CD4-positive, alpha-beta T cell treated with Interleukin-4 for 4 hours (primary cell): ENCODE data around the gene KAZN.
A peak's percentile ranks its signal among the peaks of the same experiment; 100 is the strongest.

Source experiments
- DNase-seq: peaks from one replicate; pipeline ENCODE4 v3.0.0-alpha.2; 2020

Gene KAZN

DNA sequence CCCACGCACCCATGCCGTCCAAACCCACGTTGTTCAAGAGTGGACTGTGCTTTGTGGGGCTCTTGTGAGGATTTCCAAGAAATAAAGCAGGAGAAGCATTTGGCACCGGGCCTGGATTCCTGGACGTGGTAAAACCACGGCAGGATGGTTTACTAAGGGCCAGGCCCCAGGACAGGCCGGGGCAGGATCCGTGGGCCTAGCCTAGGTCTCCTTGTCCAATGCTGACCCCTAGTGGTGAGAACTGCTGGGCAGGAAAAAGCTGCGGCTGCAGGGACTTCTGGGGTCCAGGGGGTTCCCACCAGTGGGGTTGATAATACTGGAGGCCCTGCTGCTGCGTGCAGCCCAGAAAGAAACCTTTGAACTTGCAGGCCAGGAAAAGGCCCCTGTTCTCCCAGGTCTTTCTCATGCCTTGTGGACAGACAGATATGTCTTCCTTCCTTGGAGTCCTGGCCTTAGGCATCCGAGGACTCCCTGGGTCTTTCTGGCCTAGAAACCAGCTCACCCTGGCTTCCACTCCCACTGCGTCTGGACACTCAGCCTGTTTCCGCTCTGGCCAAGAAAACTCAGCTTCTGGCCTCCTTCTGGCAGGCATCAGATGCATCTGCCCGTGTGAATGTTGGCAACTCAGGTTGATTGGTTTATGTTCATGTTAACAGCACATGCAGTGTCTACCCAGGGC is 448.1 kb downstream of the KAZN start:
- peak; percentile 5 for DNase-seq

- DNase-seq, result no peak
These were observed 448.8 kb downstream of the KAZN start for GRCh38 chr1:15047237-15047636.

- no peak for DNase-seq
These were observed 450.0 kb downstream of the KAZN start for GRCh38 chr1:15048437-15048980.

DNA sequence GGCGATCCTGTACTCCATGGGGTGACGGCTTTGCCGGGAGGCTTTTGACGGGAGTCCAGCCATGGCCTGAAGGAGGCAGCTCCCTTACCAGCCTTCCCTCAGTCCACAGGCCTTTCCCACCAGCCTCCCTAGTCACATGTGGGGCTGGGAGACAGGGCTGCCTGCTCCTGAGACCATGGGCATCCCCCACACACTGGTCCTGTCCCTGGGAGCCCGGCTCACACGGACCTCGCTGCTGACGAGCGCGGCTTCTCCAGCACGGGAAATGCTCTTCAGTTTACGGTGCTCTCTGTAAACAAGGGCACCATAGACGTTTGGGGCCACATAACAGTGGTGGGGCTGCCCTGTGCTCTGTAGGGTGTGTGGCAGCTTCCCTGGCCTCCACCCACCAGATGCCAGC is 450.6 kb downstream of the KAZN start:
- DNase-seq, result no peak

DNA sequence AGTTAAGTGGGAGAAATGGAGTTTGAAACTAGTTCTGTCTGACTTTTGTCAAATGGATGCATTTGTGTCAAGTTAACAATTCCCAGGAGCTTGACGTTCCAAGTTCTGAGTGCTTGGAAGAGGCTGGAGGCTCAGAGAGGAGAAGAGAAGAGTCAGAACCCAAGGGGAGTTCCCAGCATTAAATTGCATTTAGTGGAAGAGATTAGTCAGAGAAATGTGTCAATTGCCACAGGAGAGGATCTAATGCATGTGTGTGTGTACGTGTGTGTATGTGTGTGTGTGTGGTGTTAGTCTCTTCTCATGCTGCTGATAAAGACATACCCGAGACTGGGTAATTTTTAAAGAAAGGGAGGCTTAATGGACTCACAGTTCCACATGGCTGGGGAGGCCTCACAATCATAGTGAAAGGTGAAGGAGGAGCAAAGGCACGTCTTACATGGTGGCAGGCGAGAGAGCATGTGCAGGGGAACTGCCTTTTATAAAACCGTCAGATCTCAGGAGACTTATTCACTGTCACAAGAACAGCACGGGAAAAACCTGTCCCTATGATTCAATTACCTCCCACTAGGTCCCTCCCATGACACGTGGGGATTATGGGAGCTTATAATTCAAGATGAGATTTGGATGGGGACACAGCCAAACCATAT is 453.5 kb downstream of the KAZN start:
- no peak for DNase-seq

GRCh38 chr1:15053153-15053552 is 454.7 kb downstream of the KAZN start:
- no peak for DNase-seq

- no peak for DNase-seq
These were observed 457.4 kb downstream of the KAZN start for GRCh38 chr1:15055736-15056415.

DNA sequence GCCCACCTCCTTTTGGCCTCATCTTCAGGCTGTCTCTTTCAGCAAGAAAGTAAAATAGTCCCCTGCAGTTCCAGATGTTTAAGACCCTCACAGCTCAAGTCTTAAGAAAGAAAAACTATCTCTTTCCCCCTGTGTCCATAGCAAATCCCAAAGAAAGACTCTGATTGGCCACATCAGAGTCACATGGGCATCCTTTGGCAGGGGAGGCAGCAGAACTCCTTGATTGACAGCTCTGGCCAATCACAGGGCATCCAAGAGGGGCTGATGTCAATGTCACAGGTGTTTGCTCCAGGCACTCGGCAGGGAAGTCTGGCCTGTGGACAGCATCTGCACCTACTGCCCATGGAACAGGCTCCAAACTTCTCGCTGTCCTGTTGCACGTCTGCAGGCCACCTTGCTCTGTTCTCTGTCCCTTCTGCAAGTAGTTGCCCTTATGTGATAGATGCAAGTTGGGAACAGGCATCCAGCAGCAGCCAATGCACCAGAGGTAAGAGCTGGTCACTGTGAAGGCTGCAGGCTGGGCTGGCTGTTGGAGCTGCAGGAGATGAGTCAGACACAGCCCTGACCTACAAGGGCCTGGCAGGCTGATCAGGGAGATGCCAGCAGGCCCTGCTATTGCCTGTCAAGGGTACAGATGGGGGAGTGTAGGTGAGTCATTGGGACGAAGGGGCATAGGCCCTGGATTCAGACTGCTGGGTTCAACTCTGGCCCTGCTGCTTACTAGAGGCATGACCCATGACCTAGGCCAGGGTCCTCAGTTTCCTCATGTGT is 458.2 kb downstream of the KAZN start:
- no peak for DNase-seq

- DNase-seq, result no peak
These were observed 459.3 kb downstream of the KAZN start for GRCh38 chr1:15057834-15058233.

- no peak for DNase-seq
These were observed 459.8 kb downstream of the KAZN start for GRCh38 chr1:15058261-15058660.

GRCh38 chr1:15060104-15060503 is 461.6 kb downstream of the KAZN start:
- DNase-seq, result no peak

GRCh38 chr1:15062479-15063099 is 464.1 kb downstream of the KAZN start:
- DNase-seq, result no peak

DNA sequence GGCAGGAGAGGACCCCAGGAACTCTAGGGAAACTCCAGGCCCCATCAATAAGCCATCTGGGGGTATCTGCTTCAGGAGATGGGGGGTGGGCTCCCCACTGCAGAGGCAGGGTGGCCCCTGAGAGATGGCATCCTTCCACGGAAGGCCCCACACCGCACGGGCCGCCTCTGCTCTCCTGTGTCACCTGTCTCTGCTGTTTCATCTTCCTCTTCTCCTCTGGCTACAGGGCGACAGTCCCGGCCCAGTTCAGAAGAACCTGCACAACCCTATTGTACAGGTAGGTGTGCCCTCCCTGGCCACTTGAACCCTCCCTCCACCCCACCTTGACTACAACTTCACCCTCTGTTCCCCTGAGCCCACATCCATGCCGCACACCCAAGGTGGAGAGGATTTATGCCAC is 464.9 kb downstream of the KAZN start:
- DNase-seq, result no peak

GRCh38 chr1:15063783-15064182 is 465.3 kb downstream of the KAZN start:
- no peak for DNase-seq

GRCh38 chr1:15064217-15064929 is 465.9 kb downstream of the KAZN start:
- DNase-seq, result no peak

GRCh38 chr1:15065291-15065690 is 466.8 kb downstream of the KAZN start:
- no peak for DNase-seq

- no peak for DNase-seq
These were observed 467.3 kb downstream of the KAZN start for GRCh38 chr1:15065736-15066135.

GRCh38 chr1:15066191-15066590 is 467.7 kb downstream of the KAZN start:
- no peak for DNase-seq

DNA sequence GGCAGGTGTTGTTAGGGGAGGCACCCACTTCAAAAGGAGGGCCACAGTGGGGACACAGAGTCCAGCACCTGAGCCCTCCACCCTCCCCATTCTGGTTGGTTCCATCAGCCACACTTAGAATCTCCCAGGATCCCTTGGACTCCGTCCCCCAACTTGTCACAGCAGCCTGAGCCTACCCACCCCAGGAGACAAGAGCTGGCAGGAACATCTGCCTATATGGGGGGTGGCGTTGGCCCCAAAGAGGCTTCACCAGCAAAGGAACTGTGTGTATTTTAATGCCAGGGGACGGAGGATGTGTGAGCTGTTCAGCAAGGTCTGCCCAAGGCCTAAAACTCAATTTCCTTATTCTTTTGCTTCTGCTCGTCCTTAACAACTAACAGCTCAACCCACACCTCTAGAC is 468.7 kb downstream of the KAZN start:
- no peak for DNase-seq

DNA sequence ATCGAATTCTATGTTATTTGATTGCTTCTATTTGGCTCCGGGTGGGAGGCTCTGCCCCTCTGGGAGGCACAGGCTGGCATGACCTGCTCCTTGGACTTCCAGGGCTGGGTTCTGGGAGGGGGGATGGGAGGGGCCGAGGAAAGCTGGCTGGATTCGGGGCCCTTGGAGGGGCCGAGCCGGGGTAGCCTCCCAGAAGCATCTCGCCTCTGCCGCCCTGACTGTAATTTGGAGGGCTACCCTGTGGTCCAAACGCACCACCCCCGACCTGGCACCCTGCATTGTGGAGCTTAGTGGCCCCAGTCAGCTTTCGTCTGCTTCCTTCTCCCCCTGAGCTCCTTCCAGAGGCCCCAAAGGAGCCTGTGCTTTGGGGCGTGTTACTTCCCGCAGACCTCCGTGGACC is 469.7 kb downstream of the KAZN start:
- DNase-seq, result no peak

DNA sequence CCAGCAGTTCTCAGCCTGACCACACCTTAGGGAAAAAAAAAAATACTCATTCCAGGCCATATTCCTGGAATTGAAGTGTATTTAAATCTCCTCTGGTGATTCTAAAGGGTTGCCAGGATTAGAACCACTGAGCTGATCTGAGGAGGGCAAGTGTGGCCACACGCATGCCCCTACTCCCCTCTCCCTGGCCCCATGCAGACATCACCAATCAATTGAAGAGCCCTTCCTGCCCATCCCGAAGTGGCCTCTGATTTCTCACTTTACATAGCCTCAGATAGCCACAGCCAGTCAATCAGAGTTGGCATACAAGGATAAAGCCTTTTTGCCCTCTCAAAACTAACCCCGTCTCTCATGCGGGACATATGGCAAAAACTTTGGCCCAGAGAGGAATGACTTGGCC is 470.5 kb downstream of the KAZN start:
- DNase-seq, result no peak

DNA sequence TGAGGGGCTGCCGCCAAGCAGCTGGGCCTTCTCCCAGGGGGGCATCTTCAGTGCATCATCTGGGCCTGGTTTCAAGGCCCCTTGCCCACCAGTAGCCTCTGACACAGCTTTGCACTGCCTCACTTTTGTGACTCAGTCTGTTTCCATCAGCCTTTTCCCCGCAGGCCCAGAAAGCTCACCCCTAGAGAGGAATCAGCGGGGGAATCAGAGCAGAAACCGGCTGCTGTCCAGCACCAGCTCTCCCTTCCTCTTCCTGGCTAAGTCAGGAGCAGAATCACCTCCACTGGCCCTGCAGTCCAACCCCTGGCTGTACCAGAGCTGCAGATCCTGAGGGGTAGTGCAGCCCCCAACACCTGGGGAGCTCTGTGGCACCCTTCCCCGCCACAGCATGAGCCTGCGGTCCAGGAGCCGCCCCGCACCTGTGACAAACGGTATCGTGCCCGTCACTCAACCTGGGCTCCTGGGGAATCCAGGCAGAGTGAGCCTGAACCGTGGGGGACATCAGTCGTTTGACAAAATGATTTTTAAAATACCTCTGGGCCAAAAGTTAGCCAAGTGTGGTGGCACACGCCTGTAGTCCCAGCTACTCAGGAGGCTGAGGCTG is 471.8 kb downstream of the KAZN start:
- no peak for DNase-seq
